ENCODE measurements around the gene STX7. TPM values are rescaled to one million over a fixed set of nuclear protein-coding genes. Genes with fewer than 3 reads are reported as not detected.
A peak's percentile ranks its signal among the peaks of the same experiment; 100 is the strongest.

STX7 gene
- total and polyA plus RNA-seq, 8 donors = 5.1 to 33.0 (median 13.7) TPM

- intact Hi-C loops (cut with DNase I) = loop anchor here in 2 of 3 donors (10.0 kb wide), 2 partner anchors 203 to 213 kb away; no protein-coding TSS in a partner anchor
- H3K36me3 ChIP-seq = no peaks in the 10 kb centered on the region
- DNase-seq (no peak), ATAC-seq (no peak), FAIRE-seq (no peak)
- no peak overlapping the region for H3K4me3 ChIP-seq
- TF ChIP-seq CTCF (IDR thresholded peaks at IDR 0.05) = no peak
- no peak overlapping the region for H3K27ac ChIP-seq
- H3K4me1 ChIP-seq = peaks cover 0 to 3% (median 0%) of the 10 kb centered on the region in 3 donors
- WGBS, 2 donors = 72 to 76% methylated on average over 4 of the region's 4 CpGs
- H3K9me3 ChIP-seq = no peaks in the 10 kb centered on the region
- H3K27me3 ChIP-seq = no peaks in the 10 kb centered on the region
Measured at GRCh38 chr6:132487762-132488161, 25.2 kb downstream of the STX7 start.

- H3K36me3 ChIP-seq = no peaks in the 10 kb centered on the region
- DNase-seq (no peak), FAIRE-seq (no peak), ATAC-seq (peak in 2 of 4 donors; percentile 20 to 41)
- peaks cover 0 to 3% (median 0%) of the 10 kb centered on the region in 3 donors for H3K4me1 ChIP-seq
- intact Hi-C loops (cut with DNase I) = loop anchor here in 2 of 3 donors (10.0 kb wide), 2 partner anchors 200 to 210 kb away; no protein-coding TSS in a partner anchor
- no peak overlapping the region for H3K27ac ChIP-seq
- H3K4me3 ChIP-seq = no peak overlapping the region
- WGBS, 2 donors = 75 to 79% methylated on average over 4 of the region's 4 CpGs
- no peaks in the 10 kb centered on the region for H3K9me3 ChIP-seq
- no peak for TF ChIP-seq CTCF (IDR thresholded peaks at IDR 0.05)
- H3K27me3 ChIP-seq = no peaks in the 10 kb centered on the region
Measured at GRCh38 chr6:132484680-132485018, 28.3 kb downstream of the STX7 start.

GRCh38 chr6:132483779-132484679 lies 28.9 kb downstream of the STX7 start:
- H3K27ac ChIP-seq = no peak overlapping the region
- DNase-seq (peak in 1 of 6 donors; percentile 36), FAIRE-seq (peak; percentile 95), ATAC-seq (peak; percentile 60 to 95 (median 90))
- H3K4me1 ChIP-seq = peaks cover 0 to 3% (median 0%) of the 10 kb centered on the region in 3 donors
- intact Hi-C loops (cut with DNase I) = loop anchor here in 2 of 3 donors (10.0 kb wide), 2 partner anchors 199 to 209 kb away; no protein-coding TSS in a partner anchor
- H3K27me3 ChIP-seq = no peaks in the 10 kb centered on the region
- H3K36me3 ChIP-seq = no peaks in the 10 kb centered on the region
- WGBS, 2 donors = 18 to 21% methylated on average over 9 of the region's 9 CpGs
- no peaks in the 10 kb centered on the region for H3K9me3 ChIP-seq
- H3K4me3 ChIP-seq = no peak overlapping the region
- TF ChIP-seq CTCF (IDR thresholded peaks at IDR 0.05) = peak; percentile 50 to 70 (median 58)

- ATAC-seq (no peak), FAIRE-seq (no peak), DNase-seq (no peak)
- Histone ChIP-seq H3K27me3 (no peaks in the 10 kb centered on the region), H3K4me1 (peaks cover 0 to 3% (median 3%) of the 10 kb centered on the region in 3 donors), H3K36me3 (no peaks in the 10 kb centered on the region), H3K4me3 (no peak overlapping the region), H3K27ac (no peak overlapping the region), H3K9me3 (no peaks in the 10 kb centered on the region)
- WGBS, 2 donors = 85 to 86% methylated on average over 2 of the region's 2 CpGs
- TF ChIP-seq CTCF (IDR thresholded peaks at IDR 0.05) = no peak
- intact Hi-C loops (cut with DNase I) = loop anchor here in 2 of 3 donors (10.0 kb wide), 2 partner anchors 198 to 208 kb away; no protein-coding TSS in a partner anchor
Measured at GRCh38 chr6:132482581-132482980, 30.3 kb downstream of the STX7 start.

Data from pancreas (tissue), 10 donors.